HepG2 (cell line): ENCODE data around the gene UBE2H. TPM values are rescaled to one million over a fixed set of nuclear protein-coding genes. Genes with fewer than 3 reads are reported as not detected.
A peak's percentile ranks its signal among the peaks of the same experiment; 100 is the strongest.

Experiments
- ATRX ChIP-seq: sonication (generic); formaldehyde crosslinking; IDR thresholded peaks from 2 replicates; pipeline ENCODE4 v1.4.0; 2020; ENCODE audit warnings: missing genetic modification reagents, borderline replicate concordance
- DNMT1 ChIP-seq: sonication (generic); formaldehyde crosslinking; IDR thresholded peaks from 2 replicates; pipeline ENCODE4 v1.5.1; 2020; ENCODE audit warnings: mild to moderate bottlenecking, missing genetic modification reagents
- FOSL2 ChIP-seq: sonication (generic); formaldehyde crosslinking; IDR thresholded peaks from 2 replicates; pipeline ENCODE4 v1.4.0; 2020; ENCODE audit warnings: missing genetic modification reagents
- HMGXB4 ChIP-seq, 2 experiments: sonication (generic) in 1 of 2; formaldehyde crosslinking in 1 of 2; IDR thresholded peaks; 2 replicates each; pipeline versions ENCODE4 v1.4.0 to v1.6.1; 2018 to 2020; ENCODE audit warnings: missing genetic modification reagents in 2 of 2, borderline replicate concordance in 1 of 2, low read depth in 1 of 2, mild to moderate bottlenecking in 1 of 2, missing biosample characterization in 1 of 2
- KDM2A ChIP-seq: sonication (generic); formaldehyde crosslinking; IDR thresholded peaks from 2 replicates; pipeline ENCODE4 v1.4.0; 2020; ENCODE audit warnings: low read depth, missing genetic modification reagents, borderline replicate concordance
- LCORL ChIP-seq, 2 experiments: fragments of 450-650 bp in 1 of 2; sonication (generic) in 1 of 2; formaldehyde crosslinking in 1 of 2; IDR thresholded peaks; 2 replicates each; pipeline versions ENCODE4 v1.5.0 to v1.6.1; 2017 to 2020; ENCODE audit warnings: antibody characterized with exemption in 1 of 2, missing genetic modification reagents in 1 of 2
- NKX3-1 ChIP-seq: sonication (generic); formaldehyde crosslinking; IDR thresholded peaks from 2 replicates; pipeline ENCODE4 v1.5.0; 2020; ENCODE audit warnings: missing genetic modification reagents
- PLSCR1 ChIP-seq: sonication (generic); formaldehyde crosslinking; IDR thresholded peaks from 2 replicates; pipeline ENCODE4 v1.5.0; 2020; ENCODE audit warnings: missing genetic modification reagents, mild to moderate bottlenecking, borderline replicate concordance
- SMYD3 ChIP-seq: sonication (generic); formaldehyde crosslinking; IDR thresholded peaks from 2 replicates; pipeline ENCODE4 v1.8.1; 2023; ENCODE audit warnings: mild to moderate bottlenecking, missing genetic modification reagents
- SNAPC4 ChIP-seq: sonication (generic); formaldehyde crosslinking; IDR thresholded peaks from 2 replicates; pipeline ENCODE4 v1.4.0; 2020; ENCODE audit warnings: mild to moderate bottlenecking, missing genetic modification reagents
- THAP9 ChIP-seq: sonication (generic); formaldehyde crosslinking; IDR thresholded peaks from 2 replicates; pipeline ENCODE4; 2020; ENCODE audit warnings: missing genetic modification reagents, mild to moderate bottlenecking, borderline replicate concordance
- ZNF484 ChIP-seq: sonication (generic); formaldehyde crosslinking; IDR thresholded peaks from 2 replicates; pipeline ENCODE4 v1.5.1; 2020; ENCODE audit warnings: mild to moderate bottlenecking, low read depth, missing genetic modification reagents, borderline replicate concordance
- ZNF619 ChIP-seq: sonication (generic); formaldehyde crosslinking; IDR thresholded peaks from 2 replicates; pipeline ENCODE4 v1.4.0; 2020; ENCODE audit warnings: mild to moderate bottlenecking, missing genetic modification reagents
- ZNF7 ChIP-seq: IDR thresholded peaks from 2 replicates; pipeline ENCODE4 v1.6.1; 2016; ENCODE audit warnings: missing biosample characterization, missing genetic modification reagents
- ZUFSP ChIP-seq: sonication (generic); formaldehyde crosslinking; IDR thresholded peaks from 2 replicates; pipeline ENCODE4 v1.9.0; 2021; ENCODE audit warnings: missing genetic modification reagents, mild to moderate bottlenecking, borderline replicate concordance
- polyA plus RNA-seq, 8 experiments: library from polyadenylated mRNA; depleted of rRNA in 3 of 8; stranded (reverse) in 7 of 8; unstranded in 1 of 8; fragments of >200 nt; fragmentation: Illumina TruSeq in 4 of 8; extraction: Trizol in 4 of 8; gene quantifications; 2 replicates each; pipeline versions ENCODE4 v1.2.1 to v1.2.3, GENCODE V29; 2011 to 2016; ENCODE audit warnings: low read depth in 4 of 8, missing spikeins in 1 of 8, mixed read lengths in 1 of 8; ENCODE audit not compliant: insufficient read depth in 1 of 8
- total RNA-seq, 5 experiments: library from RNA; depleted of rRNA; stranded (reverse); fragments of >200 nt; fragmentation: Illumina TruSeq; extraction: Trizol; gene quantifications; 2 replicates each; pipeline ENCODE4 v1.2.3, GENCODE V29; 2016; ENCODE audit warnings: low read depth in 1 of 5

Gene UBE2H
- total and polyA plus RNA-seq, 2 of the 13 experiments (the other 11 are each of a cell fraction or from before 2014, with no cell fraction given), result 15.5 to 40.1 TPM

DNA sequence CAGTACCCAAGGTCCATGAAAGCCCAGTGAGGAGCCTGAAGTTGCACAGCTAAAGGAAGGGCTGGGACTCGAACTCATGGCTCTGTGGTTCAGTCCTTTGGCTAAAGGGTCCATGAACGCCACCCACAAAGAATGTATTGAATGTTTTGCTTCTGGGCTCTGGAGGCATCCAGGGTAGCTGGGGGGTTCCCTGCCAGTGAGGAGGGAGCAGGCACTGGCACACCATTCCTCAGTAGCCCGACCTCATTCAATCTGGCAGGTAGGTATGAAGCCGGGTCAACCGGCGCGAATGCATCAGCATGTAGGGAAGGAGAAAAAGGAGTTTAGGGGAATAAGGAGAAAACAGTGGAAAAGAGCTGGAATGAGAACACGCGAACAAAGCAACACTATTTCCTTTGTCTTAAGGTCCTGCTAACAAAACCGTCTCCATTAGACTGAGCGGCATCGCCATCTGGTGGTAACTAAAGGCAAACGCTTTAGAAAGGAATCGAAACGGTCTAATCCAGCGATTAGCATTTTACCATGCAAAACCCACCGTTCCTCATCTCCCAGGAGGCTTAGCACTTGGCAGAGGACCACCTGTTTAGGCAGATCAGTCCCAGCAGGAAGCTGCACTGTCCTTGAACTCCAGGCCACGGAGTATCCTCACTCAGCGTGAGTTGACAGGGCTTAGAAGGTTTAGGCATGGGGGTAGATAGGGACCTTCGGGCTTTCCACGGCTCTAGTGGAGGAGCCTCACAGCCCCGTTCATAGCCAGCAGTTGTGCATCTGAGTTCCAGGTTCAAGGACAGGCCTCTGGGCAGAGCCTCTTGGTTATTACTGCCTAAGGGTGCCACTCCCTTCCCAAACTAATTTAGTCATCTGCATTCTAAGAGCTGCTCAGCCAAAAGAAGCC is 122.8 kb downstream of the UBE2H start (continued):
- TF ChIP-seq HMGXB4 (CRISPR knock-in tag; IDR thresholded peaks at IDR 0.05; ENCODE audit: borderline replicate concordance in 1 of 2, low read depth in 1 of 2) (no peak), THAP9 (CRISPR knock-in tag) (no peak), NKX3-1 (CRISPR knock-in tag) (no peak), FOSL2 (no peak), DNMT1 (CRISPR knock-in tag) (no peak), KDM2A (CRISPR knock-in tag) (peak; percentile 63), LCORL (IDR thresholded peaks at IDR 0.05) (no peak), LCORL (CRISPR knock-in tag; IDR thresholded peaks at IDR 0.05) (0 out of 2 replicates have a peak, but pooled peaks have one; percentile 52), SMYD3 (CRISPR knock-in tag) (no peak), ZUFSP (CRISPR knock-in tag) (no peak), ZNF7 (no peak), ZNF619 (CRISPR knock-in tag) (no peak), ZNF484 (no peak), PLSCR1 (no peak), ATRX (CRISPR knock-in tag) (no peak), SNAPC4 (CRISPR knock-in tag) (no peak)
